PC-3 (cell line): Measurements from ENCODE around the gene PRKAR2B. TPM values are rescaled to one million over a fixed set of nuclear protein-coding genes. Genes with fewer than 3 reads are reported as not detected.

Experiments
- ATAC-seq: fragments of 200-7000 bp; cut with Tn5 transposase; 2 replicates; pipeline ENCODE4 v1.9.1; 2020; ENCODE audit warnings: mild to moderate bottlenecking, moderate library complexity
- Bru-seq: library from RNA; stranded (reverse); fragments of 400-500 nt; gene quantifications from one replicate; lab custom pipeline; 2021; lab: Mats Ljungman, UMichigan
- BruChase-seq, 2 experiments: library from RNA; stranded (reverse); fragments of 400-500 nt; gene quantifications; one replicate each; lab custom pipeline; 2021; lab: Mats Ljungman, UMichigan
- BruUV-seq: library from RNA; stranded (reverse); fragments of 400-500 nt; replicated peaks from 2 replicates; lab custom pipeline; 2021; lab: Mats Ljungman, UMichigan
- CTCF ChIA-PET: fragments of 300-600 bp; sonication (Branson Sonifier 250); formaldehyde crosslinking; loops from one replicate; lab custom pipeline; 2022; ENCODE audit warnings: antibody characterized with exemption; lab: Charles Lee
- POLR2A ChIA-PET: fragments of 300-600 bp; sonication (Branson Sonifier 250); formaldehyde crosslinking; loops from one replicate; lab custom pipeline; 2022; ENCODE audit warnings: antibody characterized with exemption; ENCODE audit not compliant: unreplicated experiment; lab: Charles Lee
- DNase-seq: peaks from one replicate; pipeline ENCODE4 v3.0.0-alpha.2; 2015
- H2AFZ ChIP-seq: fragments of 300-600 bp; sonication (generic); 2 replicates; pipeline ENCODE4 v1.6.0; 2016; ENCODE audit warnings: antibody characterized with exemption, low read length
- H3F3A ChIP-seq: fragments of 300-600 bp; sonication (generic); one replicate; pipeline ENCODE4 v1.6.0; 2017; ENCODE audit warnings: antibody characterized with exemption, low read length, control low read depth, mild to moderate bottlenecking; ENCODE audit not compliant: unreplicated experiment
- H3K27ac ChIP-seq: fragments of 300-600 bp; sonication (generic); 2 replicates; pipeline ENCODE4 v1.5.1; 2016; ENCODE audit warnings: mild to moderate bottlenecking, low read length
- H3K27me3 ChIP-seq: fragments of 300-600 bp; sonication (generic); 2 replicates; pipeline ENCODE4 v1.6.1; 2016; ENCODE audit warnings: low read length, mixed read lengths
- H3K36me3 ChIP-seq: fragments of 300-600 bp; sonication (generic); 2 replicates; pipeline ENCODE4 v1.6.1; 2016; ENCODE audit warnings: low read depth, mixed run types, low read length, mixed read lengths
- H3K4me1 ChIP-seq: fragments of 300-600 bp; sonication (generic); 2 replicates; pipeline ENCODE4 v1.5.1; 2016; ENCODE audit warnings: low read length; ENCODE audit not compliant: insufficient read depth
- H3K4me2 ChIP-seq: fragments of 300-600 bp; sonication (generic); 2 replicates; pipeline ENCODE4 v1.6.0; 2016; ENCODE audit warnings: low read length
- H3K4me3 ChIP-seq: fragments of 300-600 bp; sonication (generic); 2 replicates; pipeline ENCODE4 v1.5.1; 2016; ENCODE audit warnings: mild to moderate bottlenecking, low read length, mixed read lengths
- H3K79me2 ChIP-seq: fragments of 300-600 bp; sonication (generic); 2 replicates; pipeline ENCODE4 v1.6.1; 2017; ENCODE audit warnings: low read length, mixed read lengths
- H3K9ac ChIP-seq: fragments of 300-600 bp; sonication (generic); 2 replicates; pipeline ENCODE4 v1.6.0; 2016; ENCODE audit warnings: mild to moderate bottlenecking, low read length
- H3K9me2 ChIP-seq: fragments of 300-600 bp; sonication (generic); replicated peaks from 2 replicates; pipeline ENCODE4 v1.6.1; 2016; ENCODE audit warnings: mixed run types, low read length, mixed read lengths
- H3K9me3 ChIP-seq: fragments of 300-600 bp; sonication (generic); 2 replicates; pipeline ENCODE4 v1.6.1; 2016; ENCODE audit warnings: low read length, mixed read lengths
- H4K20me1 ChIP-seq: fragments of 300-600 bp; sonication (generic); 2 replicates; pipeline ENCODE4 v1.6.1; 2016; ENCODE audit warnings: low read length, mixed read lengths
- CTCF ChIP-seq: fragments of 300-600 bp; sonication (generic); conservative IDR thresholded peaks from 2 replicates; pipeline ENCODE4 v1.5.1; 2017; ENCODE audit warnings: antibody characterized with exemption, low read depth, mild to moderate bottlenecking, low read length
- EZH2 ChIP-seq: fragments of 300-600 bp; sonication (generic); IDR thresholded peaks from one replicate; pipeline ENCODE4 v1.6.1; 2017; ENCODE audit warnings: antibody characterized with exemption, mild to moderate bottlenecking, low read length; ENCODE audit not compliant: unreplicated experiment
- EZH2phosphoT487 ChIP-seq: fragments of 300-600 bp; sonication (generic); IDR thresholded peaks from 2 replicates; pipeline ENCODE4 v1.6.1; 2018; ENCODE audit warnings: mild to moderate bottlenecking, antibody characterized with exemption, low read length, borderline replicate concordance
- intact Hi-C: fragments of 100-400 bp; cut with micrococcal nuclease; formaldehyde crosslinking; loops from 2 replicates; pipeline ENCODE4 v1.9.0; 2023
- long read RNA-seq: library from polyadenylated mRNA; unstranded; transcript quantifications from one replicate; pipeline ENCODE4 v2.0.0, GENCODE V29; 2021; ENCODE audit not compliant: unreplicated experiment
- total RNA-seq: library from RNA; depleted of rRNA; stranded (reverse); fragments of >200 nt; gene quantifications from 2 replicates; pipeline ENCODE4 v1.2.3, GENCODE V29; 2014; rRNA removed

PRKAR2B gene
- 0.29 and 1.5 TPM in 2 replicates for total RNA-seq
- percentile 20 among the genes with signal in this experiment for Bru-seq, nascent RNA
- percentile 18 among the genes with signal in this experiment for BruChase-seq, experiment 1, labeled RNA remaining after a 6-hour chase
- percentile 19 among the genes with signal in this experiment for BruChase-seq, experiment 2, labeled RNA remaining after a 2-hour chase
- long read RNA-seq, partial matches to known transcripts, result 1 of 5 reads
- long read RNA-seq, other reads (novel, unspliced or antisense), result 0 of 5 reads

- DNase-seq, result peak; percentile 25
- H3K4me1 ChIP-seq, result peaks cover 15% of the 10 kb centered on the region
- no peaks in the 10 kb centered on the region for H3K79me2 ChIP-seq
- no peaks in the 10 kb centered on the region for H3K36me3 ChIP-seq
- H4K20me1 ChIP-seq, result no peaks in the 10 kb centered on the region
- peaks cover 47% of the 10 kb centered on the region for H3K27me3 ChIP-seq
- ATAC-seq, result peak; percentile 84
- H3K9ac ChIP-seq, result no peak within 1 kb of the TSS
- no peak for TF ChIP-seq EZH2
- TF ChIP-seq CTCF, result no peak
- no peak for TF ChIP-seq EZH2phosphoT487
- BruUV-seq, result no TSS peak
- peak within 1 kb of the TSS; percentile 92 for H3K4me2 ChIP-seq
- no peaks in the 10 kb centered on the region for H3K9me3 ChIP-seq
- no peak within 1 kb of the TSS for H3K27ac ChIP-seq
- H3K4me3 ChIP-seq, result peak within 1 kb of the TSS; percentile 67
- CTCF ChIA-PET, result no interaction called here
- no peaks in the 10 kb centered on the region for H3F3A ChIP-seq
- POLR2A ChIA-PET, result no interaction called here
- H3K9me2 ChIP-seq, result no peaks in the 10 kb centered on the region
- intact Hi-C loops, result loop anchor here (10.0 kb wide), 1 partner anchor 250 kb away; no protein-coding TSS in a partner anchor
- peak within 1 kb of the TSS; percentile 89 for H2AFZ ChIP-seq
Observed at GRCh38 chr7:107044347-107045194, at the start of gene PRKAR2B. Gene PRKAR2B (plus strand): TSS chr7:107044705. CDS start chr7:107044908, 203 bp downstream.

GRCh38 chr7:106994833-106995232, 49.7 kb upstream of the PRKAR2B start:
- Histone ChIP-seq H3K27ac (no peak overlapping the region), H3K79me2 (no peaks in the 10 kb centered on the region), H3K4me2 (no peak overlapping the region), H3K9me2 (no peaks in the 10 kb centered on the region), H3K27me3 (peaks cover 38% of the 10 kb centered on the region), H3K4me3 (no peak overlapping the region), H3F3A (no peaks in the 10 kb centered on the region), H2AFZ (no peak overlapping the region), H3K9ac (no peak overlapping the region), H3K9me3 (no peaks in the 10 kb centered on the region), H3K36me3 (no peaks in the 10 kb centered on the region), H3K4me1 (no peaks in the 10 kb centered on the region), H4K20me1 (no peaks in the 10 kb centered on the region)
- ChIA-PET POLR2A (no interaction called here), CTCF (no interaction called here)
- TF ChIP-seq EZH2phosphoT487, result no peak
- no peak for TF ChIP-seq CTCF
- no peak for TF ChIP-seq EZH2
- ATAC-seq (no peak), DNase-seq (no peak)
- intact Hi-C loops, result no loop called here
- BruUV-seq, result no TSS peak
